GM19193 (cell line): ENCODE measurements around the gene LFNG.

Experiments
- POLR2A ChIP-seq: IDR thresholded peaks from 4 replicates; pipeline ENCODE4 v1.6.1; 2011; ENCODE audit not compliant: insufficient read depth, insufficient read length; ENCODE audit errors: extremely low read depth

The LFNG gene

GRCh38 chr7:2526659-2527504 is 7.3 kb downstream of the LFNG start:
- TF ChIP-seq POLR2A: no peak

- TF ChIP-seq POLR2A: no peak
Observed at GRCh38 chr7:2527505-2528467, 8.2 kb downstream of the LFNG start.

- TF ChIP-seq POLR2A: no peak
Observed at GRCh38 chr7:2528481-2529095, 9.0 kb downstream of the LFNG start.

- TF ChIP-seq POLR2A: no peak
Observed at GRCh38 chr7:2529161-2530070, 9.8 kb downstream of the LFNG start.

GRCh38 chr7:2530071-2530987 is 10.8 kb downstream of the LFNG start:
- TF ChIP-seq POLR2A: no peak

- no peak for TF ChIP-seq POLR2A
Observed at GRCh38 chr7:2537981-2538851, 18.6 kb downstream of the LFNG start.

GRCh38 chr7:2539031-2539911 is 19.7 kb downstream of the LFNG start:
- no peak for TF ChIP-seq POLR2A

GRCh38 chr7:2540133-2540532 is 20.6 kb downstream of the LFNG start:
- no peak for TF ChIP-seq POLR2A

- TF ChIP-seq POLR2A: no peak
Observed at GRCh38 chr7:2540641-2541051, 21.1 kb downstream of the LFNG start.

- TF ChIP-seq POLR2A: no peak
Observed at GRCh38 chr7:2541291-2542010, 21.9 kb downstream of the LFNG start.
